Activated CD8-positive, alpha-beta T cell treated with anti-CD3 and anti-CD28 coated beads, Interleukin-2, amount 10 ng/mL, durations not matched to agents 7 days and 5 days (primary cell): ENCODE data around the gene PKP4. TPM values are rescaled to one million over a fixed set of nuclear protein-coding genes. Genes with fewer than 3 reads are reported as not detected.

ENCODE experiments used
- ATAC-seq: fragments of 150-1000 bp; cut with Tn5 transposase; one replicate; pipeline ENCODE4 v1.10.0; 2021; ENCODE audit warnings: moderate library complexity
- CTCF ChIA-PET: fragments of 350-600 bp; sonication (Branson Sonifier 250); formaldehyde crosslinking; loops from one replicate; lab custom pipeline; 2021; ENCODE audit warnings: antibody characterized with exemption; lab: Charles Lee
- POLR2A ChIA-PET: fragments of 350-600 bp; sonication (Branson Sonifier 250); formaldehyde crosslinking; loops from one replicate; lab custom pipeline; 2021; ENCODE audit warnings: antibody characterized with exemption; lab: Charles Lee
- DNase-seq: peaks from one replicate; pipeline ENCODE4 v3.0.0-alpha.2; 2020
- H3K27ac Mint-ChIP-seq: one replicate; pipeline ENCODE4 v1.8.0; 2021; ENCODE audit warnings: mild to moderate bottlenecking, mixed read lengths
- H3K27me3 Mint-ChIP-seq: one replicate; pipeline ENCODE4 v1.8.0; 2021; ENCODE audit warnings: low read depth, mixed read lengths
- H3K36me3 Mint-ChIP-seq: one replicate; pipeline ENCODE4 v1.8.0; 2021; ENCODE audit warnings: low read depth, mixed read lengths
- H3K4me1 Mint-ChIP-seq: one replicate; pipeline ENCODE4 v1.8.0; 2021; ENCODE audit warnings: low read depth, mixed read lengths
- H3K4me3 Mint-ChIP-seq: one replicate; pipeline ENCODE4 v1.8.0; 2021; ENCODE audit warnings: mild to moderate bottlenecking, mixed read lengths
- H3K9me3 Mint-ChIP-seq: one replicate; pipeline ENCODE4 v1.8.0; 2022; ENCODE audit warnings: mixed read lengths; ENCODE audit not compliant: insufficient read depth
- total RNA-seq, 2 experiments: library from RNA; stranded (reverse); gene quantifications; one replicate each; pipeline ENCODE4 v1.2.3, GENCODE V29; 2021

Gene PKP4
- total RNA-seq, 2 experiments from 2014 or later = 32.9 to 35.8 TPM

DNA sequence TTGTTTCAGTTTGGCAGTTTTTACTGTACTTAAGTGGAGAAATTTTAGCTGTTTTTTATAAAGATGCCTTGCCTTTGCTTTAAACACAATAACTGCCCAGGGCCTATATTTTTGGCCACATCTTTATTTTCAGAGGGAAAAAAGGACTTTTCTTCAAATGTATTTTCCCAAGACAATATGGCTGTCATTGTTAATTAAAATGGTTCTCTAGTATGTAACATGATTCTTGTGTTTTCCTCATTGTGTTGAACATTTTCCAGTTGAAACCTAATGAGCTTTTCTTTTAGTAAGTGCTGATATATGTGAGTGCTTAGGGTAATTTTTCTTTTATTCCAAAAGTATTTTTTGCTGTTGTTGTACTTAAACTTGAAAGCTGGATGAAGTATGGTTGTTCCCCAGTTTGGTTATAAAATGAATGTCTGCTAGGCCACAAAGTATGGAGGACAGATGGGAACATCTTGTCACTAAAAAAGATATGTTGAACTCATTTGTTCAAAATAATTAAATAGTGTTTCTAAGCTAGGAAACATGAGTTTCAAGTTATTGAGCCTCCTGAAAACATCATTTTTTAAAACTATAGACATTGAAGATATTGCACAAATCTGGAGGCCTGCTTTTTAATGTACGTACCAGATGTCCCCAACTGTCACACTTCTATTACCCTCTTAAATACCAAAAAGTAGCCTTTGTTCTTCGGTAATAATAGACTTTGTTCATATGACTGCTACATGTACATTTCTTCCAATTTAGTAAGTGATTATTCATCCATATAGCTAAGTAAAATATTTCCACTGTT is 190.9 kb downstream of the PKP4 start:
- DNase-seq = no peak
- POLR2A ChIA-PET = no interaction called here
- Mint-ChIP-seq H3K27me3 (no peaks in the 10 kb centered on the region), H3K9me3 (no peaks in the 10 kb centered on the region), H3K36me3 (no peaks in the 10 kb centered on the region), H3K4me1 (peaks cover 6% of the 10 kb centered on the region), H3K27ac (no peak overlapping the region), H3K4me3 (no peak overlapping the region)
- CTCF ChIA-PET = no interaction called here
- no peak for ATAC-seq

DNA sequence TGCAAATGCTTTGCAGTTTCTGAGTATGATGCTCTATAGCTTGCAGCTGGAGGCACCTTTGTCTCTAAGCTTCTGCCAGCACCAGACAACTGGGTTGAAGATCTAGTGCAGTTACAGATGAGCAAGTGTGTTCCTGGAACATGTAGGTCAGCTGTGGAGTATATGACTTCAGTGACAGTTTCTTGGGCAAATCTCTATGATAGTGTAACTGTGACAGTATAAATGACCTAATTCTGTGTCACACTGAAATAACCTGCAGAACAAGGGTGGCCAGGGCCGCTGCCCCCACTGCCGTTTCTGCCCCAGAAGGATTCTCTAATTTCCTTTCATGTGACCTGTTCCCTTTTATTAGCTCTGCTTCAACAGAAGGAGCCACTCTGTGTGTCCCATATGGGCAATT is 193.1 kb downstream of the PKP4 start:
- CTCF ChIA-PET = interaction anchor here (1.0 kb wide), 1 partner anchor 9 kb away, joined by 3 read pairs; no protein-coding TSS in a partner anchor
- ATAC-seq (no peak), DNase-seq (no peak)
- no peaks in the 10 kb centered on the region for H3K27me3 Mint-ChIP-seq
- H3K4me3 Mint-ChIP-seq = no peak overlapping the region
- peaks cover 6% of the 10 kb centered on the region for H3K4me1 Mint-ChIP-seq
- H3K9me3 Mint-ChIP-seq = no peaks in the 10 kb centered on the region
- H3K27ac Mint-ChIP-seq = no peak overlapping the region
- no peaks in the 10 kb centered on the region for H3K36me3 Mint-ChIP-seq
- POLR2A ChIA-PET = no interaction called here

DNA sequence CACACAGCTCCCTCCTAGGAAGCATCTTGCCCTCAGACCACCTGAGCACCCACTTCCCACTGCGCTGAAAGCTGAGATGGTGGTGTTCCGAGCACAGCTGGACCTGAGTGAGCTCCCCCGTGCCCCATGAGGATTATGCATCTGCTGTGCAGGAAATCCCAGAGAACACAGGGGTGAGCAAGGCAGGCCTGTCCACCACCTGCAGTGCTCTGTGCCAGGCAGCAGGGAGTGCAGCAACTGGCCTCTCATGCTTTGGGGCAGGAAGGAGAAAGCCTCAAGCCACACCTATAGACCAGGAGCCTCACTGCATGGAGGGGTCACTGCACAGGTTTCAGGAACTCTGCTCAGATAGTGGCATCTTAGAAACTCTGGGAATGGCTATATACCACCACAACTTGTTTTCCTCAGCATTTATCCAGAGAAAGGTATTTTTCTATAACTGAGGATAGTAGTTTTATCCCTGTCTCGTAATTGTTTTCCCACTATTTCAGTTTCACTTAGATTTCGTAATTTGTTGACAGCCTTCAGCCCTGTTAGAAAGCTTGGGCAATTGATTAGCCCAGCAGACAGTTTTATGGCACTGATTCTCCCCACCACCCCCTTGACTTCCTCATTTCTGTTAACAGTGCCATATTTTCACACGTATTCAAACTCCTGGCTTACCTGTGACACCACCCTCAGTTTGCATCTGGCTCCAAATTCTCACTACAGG is 194.1 kb downstream of the PKP4 start:
- Mint-ChIP-seq H3K4me1 (peaks cover 6% of the 10 kb centered on the region), H3K27me3 (no peaks in the 10 kb centered on the region), H3K36me3 (no peaks in the 10 kb centered on the region), H3K27ac (no peak overlapping the region), H3K4me3 (no peak overlapping the region), H3K9me3 (no peaks in the 10 kb centered on the region)
- ATAC-seq (no peak), DNase-seq (no peak)
- ChIA-PET POLR2A (no interaction called here), CTCF (no interaction called here)

DNA sequence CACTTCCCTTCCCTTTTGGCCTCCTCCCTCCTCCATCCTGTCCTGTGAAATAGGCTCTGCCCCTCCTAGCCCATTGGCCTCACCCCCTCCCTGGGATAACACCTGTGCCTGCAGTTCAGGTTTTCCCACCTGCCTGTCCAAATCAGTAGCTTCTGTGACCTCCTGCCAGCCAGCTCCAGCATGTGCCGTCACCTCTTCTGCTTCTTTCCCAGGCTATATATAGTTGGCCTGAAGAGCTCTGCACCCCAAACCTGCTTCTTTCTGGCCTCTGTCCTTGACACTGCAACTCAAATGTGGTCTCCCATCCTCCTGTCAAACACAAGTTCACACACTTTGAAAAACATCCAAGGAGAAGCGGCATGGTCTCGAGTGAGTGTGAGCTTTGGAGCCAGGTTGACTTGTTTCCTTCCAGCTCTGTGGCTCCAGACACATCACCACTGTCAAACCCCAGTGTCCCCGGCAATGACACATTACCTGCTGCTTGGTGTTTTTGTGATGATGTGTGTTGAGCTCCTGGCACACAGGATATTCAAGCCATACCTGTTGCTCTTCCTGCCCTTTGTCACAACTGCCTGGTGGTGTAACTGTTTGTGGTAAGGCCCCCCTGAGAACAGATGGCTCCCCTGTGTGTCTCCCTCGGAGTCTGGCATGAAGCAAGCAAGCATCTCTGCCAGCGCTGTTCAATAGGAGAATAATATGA is 194.8 kb downstream of the PKP4 start:
- POLR2A ChIA-PET = no interaction called here
- CTCF ChIA-PET = no interaction called here
- ATAC-seq = no peak

DNA sequence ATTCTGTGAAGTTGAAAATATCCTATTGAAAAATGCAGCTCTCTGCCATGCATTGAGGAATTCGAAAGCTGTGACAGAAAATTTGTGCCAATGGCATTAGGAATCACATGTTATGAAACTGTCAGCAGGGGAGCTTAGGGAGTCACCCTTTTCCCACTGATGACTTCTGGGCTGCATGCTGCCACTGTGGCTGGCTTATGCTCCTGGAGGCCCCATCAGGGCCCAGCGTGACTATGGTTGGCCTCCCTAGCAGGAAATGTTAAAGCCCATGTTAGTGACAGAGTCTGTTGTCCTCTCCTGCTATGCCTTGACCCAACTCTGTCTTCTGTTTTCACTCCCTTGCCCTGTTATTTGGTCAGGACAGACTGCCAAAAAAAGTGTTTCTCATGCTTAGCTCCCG is 198.9 kb downstream of the PKP4 start:
- H3K4me1 Mint-ChIP-seq = peaks cover 10% of the 10 kb centered on the region
- no peak overlapping the region for H3K27ac Mint-ChIP-seq
- no peak for ATAC-seq
- H3K9me3 Mint-ChIP-seq = no peaks in the 10 kb centered on the region
- DNase-seq = no peak
- no peaks in the 10 kb centered on the region for H3K27me3 Mint-ChIP-seq
- H3K4me3 Mint-ChIP-seq = no peak overlapping the region
- ChIA-PET POLR2A (no interaction called here), CTCF (no interaction called here)
- no peaks in the 10 kb centered on the region for H3K36me3 Mint-ChIP-seq

More for the DNA sequence above, 194.8 kb downstream of the PKP4 start:
- Mint-ChIP-seq H3K4me3 (no peak overlapping the region), H3K27me3 (no peaks in the 10 kb centered on the region), H3K36me3 (no peaks in the 10 kb centered on the region), H3K4me1 (peaks cover 6% of the 10 kb centered on the region), H3K27ac (no peak overlapping the region), H3K9me3 (no peaks in the 10 kb centered on the region)
- no peak for DNase-seq

DNA sequence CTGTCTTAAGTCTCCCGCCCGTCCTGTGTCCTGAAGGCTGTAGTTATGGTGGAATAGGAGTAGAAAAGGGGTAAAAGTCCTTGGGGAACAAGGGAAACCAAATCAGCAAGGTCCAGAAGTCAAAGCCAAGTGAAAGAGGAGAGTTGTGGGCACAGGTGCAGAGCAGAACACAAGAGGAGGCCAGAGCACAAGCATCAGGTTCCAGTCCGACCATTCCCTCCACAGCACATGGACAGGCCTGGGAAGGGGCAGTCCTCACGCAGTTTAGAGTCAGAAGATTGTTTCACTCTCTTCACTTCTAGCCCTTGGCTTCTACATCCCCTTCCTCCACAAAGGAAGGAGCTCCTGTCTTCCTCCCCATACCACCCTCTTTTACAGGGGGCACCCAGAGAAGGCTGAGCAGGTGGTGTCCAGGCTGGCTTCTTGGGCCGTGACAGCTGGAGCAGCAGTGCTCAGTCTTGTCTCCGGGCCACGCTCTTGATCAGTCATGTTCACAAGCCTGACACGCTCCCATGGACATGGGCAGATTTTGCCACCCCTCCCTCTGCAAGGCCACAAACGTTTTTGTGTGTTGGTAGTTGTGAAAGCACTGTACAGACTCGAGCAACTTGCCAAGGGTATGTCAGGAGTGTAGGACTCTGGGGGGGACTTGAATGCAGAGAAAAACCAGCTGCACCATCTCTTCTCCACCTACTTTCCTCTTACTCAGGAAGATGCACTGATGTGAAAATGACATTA is 199.9 kb downstream of the PKP4 start:
- Mint-ChIP-seq H3K36me3 (no peaks in the 10 kb centered on the region), H3K9me3 (no peaks in the 10 kb centered on the region), H3K4me3 (no peak overlapping the region), H3K4me1 (peaks cover 6% of the 10 kb centered on the region), H3K27ac (no peak overlapping the region), H3K27me3 (no peaks in the 10 kb centered on the region)
- POLR2A ChIA-PET = interaction anchor here (0.6 kb wide), 1 partner anchor 21 kb away, joined by 3 read pairs; no protein-coding TSS in a partner anchor
- ATAC-seq (no peak), DNase-seq (no peak)
- CTCF ChIA-PET = no interaction called here

DNA sequence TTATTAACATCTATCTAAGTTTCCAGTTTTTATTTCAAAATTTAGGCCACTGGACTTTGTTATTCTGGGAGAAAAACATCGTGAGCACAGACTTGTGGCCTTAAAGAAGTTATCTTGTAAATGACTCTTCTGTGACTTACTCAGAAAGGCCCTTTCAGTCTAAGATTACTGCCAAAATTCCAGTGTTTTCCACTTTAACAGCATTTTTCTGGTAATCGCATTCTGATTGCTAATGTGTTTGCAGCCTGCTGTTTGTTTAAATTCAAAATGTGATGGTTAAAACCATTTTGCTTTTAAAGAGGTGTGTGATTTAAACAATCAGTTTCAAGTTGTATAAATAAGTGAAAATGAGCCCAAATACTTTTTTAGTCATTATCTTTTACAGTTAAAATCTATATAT is 201.6 kb downstream of the PKP4 start:
- H3K27me3 Mint-ChIP-seq = no peaks in the 10 kb centered on the region
- H3K27ac Mint-ChIP-seq = no peak overlapping the region
- ATAC-seq = no peak
- ChIA-PET CTCF (interaction anchor here (1.3 kb wide), 1 partner anchor 9 kb away, joined by 3 read pairs; no protein-coding TSS in a partner anchor), POLR2A (interaction anchor here (0.6 kb wide), 1 partner anchor 199 kb away, joined by 3 read pairs; no protein-coding TSS in a partner anchor)
- no peaks in the 10 kb centered on the region for H3K36me3 Mint-ChIP-seq
- no peaks in the 10 kb centered on the region for H3K9me3 Mint-ChIP-seq
- no peak overlapping the region for H3K4me3 Mint-ChIP-seq
- DNase-seq = no peak
- peaks cover 5% of the 10 kb centered on the region for H3K4me1 Mint-ChIP-seq

DNA sequence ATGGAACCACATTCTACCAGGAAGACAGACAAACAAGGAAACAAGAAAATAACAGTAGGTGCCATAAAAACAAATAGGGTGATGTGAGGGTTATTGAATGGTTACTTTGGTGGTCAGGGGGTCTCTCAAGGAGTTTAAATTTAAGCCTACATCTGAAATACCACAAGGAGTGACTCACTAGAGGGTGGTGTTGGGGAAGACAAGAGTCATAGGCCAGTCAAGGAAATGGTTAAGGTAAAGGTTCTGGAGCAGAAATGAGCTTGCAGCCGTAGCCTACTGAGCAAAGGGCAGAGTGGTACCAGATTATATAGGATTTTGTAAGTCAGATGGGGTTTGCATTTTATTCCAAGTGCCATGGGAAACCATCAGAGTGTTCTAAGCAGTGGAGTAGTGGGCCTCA is 202.7 kb downstream of the PKP4 start:
- H3K4me3 Mint-ChIP-seq = no peak overlapping the region
- no peak overlapping the region for H3K27ac Mint-ChIP-seq
- H3K4me1 Mint-ChIP-seq = peaks cover 5% of the 10 kb centered on the region
- no peaks in the 10 kb centered on the region for H3K27me3 Mint-ChIP-seq
- H3K36me3 Mint-ChIP-seq = no peaks in the 10 kb centered on the region
- POLR2A ChIA-PET = no interaction called here
- CTCF ChIA-PET = interaction anchor here (1.3 to 1.8 kb wide), 2 partner anchors 10 to 14 kb away, joined by 3 to 5 read pairs; no protein-coding TSS in a partner anchor
- ATAC-seq = no peak
- no peak for DNase-seq
- H3K9me3 Mint-ChIP-seq = no peaks in the 10 kb centered on the region

DNA sequence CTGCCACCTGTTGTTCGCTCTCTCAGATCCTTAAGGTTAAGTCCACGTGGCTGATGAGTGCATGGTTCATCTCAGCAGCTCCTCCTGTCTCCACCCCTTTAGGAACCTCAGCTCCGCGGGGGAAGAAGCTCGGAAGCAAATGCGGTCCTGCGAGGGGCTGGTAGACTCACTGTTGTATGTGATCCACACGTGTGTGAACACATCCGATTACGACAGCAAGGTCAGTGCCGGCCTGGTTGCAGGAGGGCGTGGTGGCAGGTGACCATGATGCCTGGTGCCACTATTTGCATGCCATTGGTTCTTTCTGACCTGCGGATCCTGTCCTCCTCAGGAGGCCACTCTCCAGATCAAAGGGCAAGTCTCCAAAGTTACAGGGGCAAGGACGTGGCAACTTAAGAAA is 204.5 kb downstream of the PKP4 start:
- ChIA-PET CTCF (no interaction called here), POLR2A (no interaction called here)
- no peak overlapping the region for H3K27ac Mint-ChIP-seq
- no peaks in the 10 kb centered on the region for H3K27me3 Mint-ChIP-seq
- no peaks in the 10 kb centered on the region for H3K9me3 Mint-ChIP-seq
- DNase-seq (no peak), ATAC-seq (no peak)
- no peak overlapping the region for H3K4me3 Mint-ChIP-seq
- peaks cover 5% of the 10 kb centered on the region for H3K4me1 Mint-ChIP-seq
- no peaks in the 10 kb centered on the region for H3K36me3 Mint-ChIP-seq

DNA sequence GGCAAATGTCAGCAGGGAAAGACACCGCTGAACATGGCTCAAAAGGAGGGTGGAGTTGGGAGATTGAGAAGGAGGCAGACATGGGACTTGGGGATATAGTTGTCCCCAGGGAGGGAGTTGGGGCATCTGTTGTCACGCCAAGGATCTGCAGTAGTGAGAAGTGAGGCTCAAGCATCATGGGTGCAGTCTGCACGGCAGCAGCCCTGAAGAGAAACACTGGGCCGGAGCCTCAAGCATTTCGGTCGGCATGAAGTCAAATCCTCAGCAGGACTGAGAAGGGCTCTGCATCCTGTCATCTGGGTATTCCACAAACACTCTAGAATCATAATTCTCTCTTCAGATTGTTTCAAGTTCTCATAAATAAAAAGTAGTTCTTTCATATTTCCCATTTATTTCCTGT is 205.7 kb downstream of the PKP4 start:
- Mint-ChIP-seq H3K27ac (no peak overlapping the region), H3K27me3 (no peaks in the 10 kb centered on the region), H3K4me3 (no peak overlapping the region), H3K9me3 (no peaks in the 10 kb centered on the region), H3K4me1 (peaks cover 5% of the 10 kb centered on the region), H3K36me3 (no peaks in the 10 kb centered on the region)
- POLR2A ChIA-PET = no interaction called here
- ATAC-seq (no peak), DNase-seq (no peak)
- CTCF ChIA-PET = no interaction called here

DNA sequence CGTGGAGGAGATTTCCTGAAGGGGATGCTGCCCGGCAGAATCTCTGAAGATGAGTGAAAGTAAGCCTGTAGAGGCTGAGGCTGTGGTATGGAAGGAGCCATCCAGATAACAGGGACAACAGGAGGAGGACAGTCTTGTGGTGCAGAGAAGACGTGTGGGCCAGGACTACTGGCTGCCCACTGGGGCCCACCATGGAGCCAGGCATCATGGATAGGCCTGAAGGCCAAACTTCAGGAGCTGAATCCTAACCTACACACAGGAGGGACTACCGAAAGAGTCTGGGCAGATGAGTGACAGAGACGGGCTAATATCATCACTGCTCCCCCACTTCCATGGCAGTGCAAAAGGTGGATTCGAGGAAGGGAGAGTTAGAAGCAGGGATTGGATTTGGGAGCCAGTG is 207.0 kb downstream of the PKP4 start:
- no peak for DNase-seq
- POLR2A ChIA-PET = no interaction called here

More for the DNA sequence above, 207.0 kb downstream of the PKP4 start:
- Mint-ChIP-seq H3K4me3 (no peak overlapping the region), H3K36me3 (no peaks in the 10 kb centered on the region), H3K4me1 (peaks cover 5% of the 10 kb centered on the region), H3K9me3 (no peaks in the 10 kb centered on the region), H3K27me3 (no peaks in the 10 kb centered on the region), H3K27ac (no peak overlapping the region)
- CTCF ChIA-PET = no interaction called here
- ATAC-seq = no peak
